Posterior vena cava (tissue), 2 donors: ENCODE measurements around the gene PHF14. TPM values are rescaled to one million over a fixed set of nuclear protein-coding genes. Genes with fewer than 3 reads are reported as not detected.
"Not testable (repeated sequence)": the region's sequence is repeated elsewhere in the genome, so short reads cannot be mapped to it uniquely, and the experiment has no call there.

Experiments
- DNase-seq: peaks from one replicate; pipeline ENCODE4 v3.0.0-alpha.2; 2020; ENCODE audit warnings: low spot score
- intact Hi-C, 2 donors: fragments of 100-400 bp; cut with DNase I; formaldehyde crosslinking; loops; one replicate each; pipeline versions ENCODE4 v1.14.1 to v1.14.2; 2022 to 2023
- total RNA-seq, 2 donors: library from RNA; stranded (reverse); fragmentation: NEBNext Ultra II Directional; extraction: Animal tissue kit (Norgen Biotek cat#: 25700); gene quantifications; one replicate each; pipeline ENCODE4 v1.2.1, GENCODE V29; 2021
- donor health status: DM: yes; HTN: yes; CAD: no.
- donor health status: DM: yes; HTN: yes; CAD: no.

The PHF14 gene
- total RNA-seq, 2 donors from 2014 or later = 32.7 to 36.6 TPM

DNA sequence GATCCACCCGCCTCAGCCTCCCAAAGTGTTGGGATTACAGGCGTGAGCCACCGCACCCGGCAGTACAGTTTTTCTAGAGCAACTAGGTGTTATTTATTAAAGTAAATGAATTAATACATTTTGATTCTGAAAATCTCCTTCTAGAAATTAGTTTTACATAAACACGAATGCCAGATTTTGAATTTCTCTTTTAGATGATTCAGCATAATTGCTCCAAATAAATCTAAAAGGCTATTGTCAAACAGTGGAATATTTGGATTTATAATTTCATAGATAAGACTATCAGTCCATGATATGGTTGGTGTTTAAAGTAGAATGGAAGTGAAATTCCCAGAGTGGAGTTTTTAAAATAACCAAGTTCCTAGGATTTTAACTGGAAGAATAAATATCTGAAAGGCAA, 1.5 kb upstream of the PHF14 start:
- DNase-seq = no peak
- intact Hi-C loops = loop anchor here in 1 of 2 donors (5.0 kb wide), 1 partner anchor 35 kb away; no protein-coding TSS in a partner anchor

DNA sequence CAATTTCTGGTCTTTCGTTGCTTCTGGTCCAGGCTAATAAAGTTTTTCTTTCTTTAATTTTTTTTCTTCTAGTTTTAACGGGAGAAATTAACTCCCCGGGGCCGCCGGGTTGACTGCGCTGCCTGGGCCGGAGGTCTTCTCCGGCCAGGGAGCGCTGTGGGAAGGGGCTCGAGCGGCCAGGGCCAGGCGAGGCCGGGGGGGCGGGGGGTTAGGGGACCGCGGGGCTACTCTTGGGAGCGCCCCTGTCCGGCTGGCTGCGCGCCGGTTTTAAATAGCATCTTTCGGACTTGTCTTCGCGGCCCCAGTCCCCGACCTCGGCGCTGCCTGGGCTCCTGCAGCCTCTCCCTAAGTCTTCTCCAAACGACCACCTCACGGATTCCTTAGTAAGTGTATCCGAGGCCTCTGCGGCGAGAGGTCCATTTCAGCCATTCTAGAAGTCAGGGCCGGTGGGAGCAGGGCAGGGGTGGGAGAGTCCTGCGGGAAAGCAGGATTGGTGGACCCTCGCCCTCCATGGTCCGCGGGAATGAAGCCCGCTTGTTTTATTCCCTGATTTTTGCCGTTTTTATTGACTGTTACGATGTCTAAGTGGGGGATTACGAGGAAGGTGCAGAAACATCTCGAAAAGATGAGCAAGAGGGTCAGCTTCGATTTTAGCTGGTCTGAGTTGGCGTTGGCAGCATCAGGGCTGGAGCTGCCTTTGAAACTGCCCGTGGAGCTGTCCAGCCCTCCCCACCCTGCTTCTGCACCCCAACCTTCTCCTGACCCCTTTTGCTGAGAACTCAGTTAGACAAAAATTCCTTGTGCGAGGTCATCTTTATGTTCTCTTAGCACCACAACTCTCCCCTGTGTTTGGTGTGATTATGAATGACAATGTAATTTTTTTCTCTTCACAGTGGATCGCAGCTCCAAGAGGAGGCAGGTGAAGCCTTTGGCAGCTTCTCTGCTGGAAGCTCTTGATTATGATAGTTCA, 555 bp downstream of the PHF14 start:
- intact Hi-C loops = loop anchor here (1.0 to 5.0 kb wide), 2 partner anchors 24 to 37 kb away; no protein-coding TSS in a partner anchor
- DNase-seq = no peak

DNA sequence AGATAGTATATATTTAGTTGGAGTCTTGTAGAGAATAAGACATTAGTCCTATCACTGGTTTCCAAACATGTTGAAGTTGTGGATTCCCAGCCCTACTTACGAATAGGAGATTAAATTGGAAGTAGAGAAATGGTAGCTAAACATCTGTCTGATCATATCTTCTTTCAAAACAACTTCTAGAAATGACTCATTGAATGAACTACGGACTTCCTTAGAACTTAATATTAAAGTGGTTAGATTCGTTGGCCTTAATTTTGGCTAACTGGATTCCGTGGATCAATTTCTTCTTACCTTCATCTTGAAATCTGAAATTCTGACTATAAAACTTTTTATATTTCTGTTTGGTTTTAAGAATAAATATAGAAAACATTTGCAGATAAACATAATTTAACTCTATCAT, 3.4 kb downstream of the PHF14 start:
- intact Hi-C loops = no loop called here
- DNase-seq = no peak

DNA sequence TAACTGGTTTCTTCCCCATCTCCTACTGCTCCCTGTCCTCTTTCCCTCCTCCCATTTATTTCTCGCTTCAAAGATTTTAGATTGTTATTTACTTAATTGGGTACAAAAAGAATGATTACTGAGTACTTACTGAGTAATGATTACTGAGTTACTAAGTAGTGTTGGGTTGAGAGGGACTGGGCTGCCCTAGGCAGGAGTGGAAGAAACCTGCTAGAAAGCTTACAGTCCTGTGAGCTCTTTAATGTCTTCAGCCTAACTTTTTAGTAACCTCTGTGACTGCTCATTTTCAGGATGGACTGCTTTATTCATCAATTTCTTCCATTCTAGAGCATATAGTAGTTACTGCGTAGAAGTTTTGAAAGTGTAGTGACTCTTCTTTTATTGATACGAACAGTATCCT, 7.6 kb downstream of the PHF14 start:
- intact Hi-C loops = no loop called here
- no peak for DNase-seq

DNA sequence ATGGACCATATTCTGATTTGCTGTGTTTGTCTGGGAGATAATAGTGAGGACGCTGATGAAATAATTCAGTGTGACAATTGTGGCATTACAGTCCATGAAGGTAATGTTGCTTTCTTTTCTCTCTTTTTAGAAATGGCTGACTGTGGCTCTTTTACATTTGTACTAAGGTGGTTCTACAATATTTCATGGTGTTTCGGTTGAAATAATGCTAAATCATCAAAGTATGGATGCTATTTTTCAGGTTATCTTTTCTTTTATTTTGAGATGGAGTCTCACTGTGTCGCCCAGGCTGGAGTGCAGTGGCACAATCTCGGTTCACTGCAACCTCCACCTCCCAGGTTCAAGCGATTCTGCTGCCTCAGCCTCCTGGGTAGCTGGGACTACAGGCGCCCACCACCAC, 17.1 kb downstream of the PHF14 start:
- DNase-seq, intact Hi-C loops: not testable (repeated sequence)

DNA sequence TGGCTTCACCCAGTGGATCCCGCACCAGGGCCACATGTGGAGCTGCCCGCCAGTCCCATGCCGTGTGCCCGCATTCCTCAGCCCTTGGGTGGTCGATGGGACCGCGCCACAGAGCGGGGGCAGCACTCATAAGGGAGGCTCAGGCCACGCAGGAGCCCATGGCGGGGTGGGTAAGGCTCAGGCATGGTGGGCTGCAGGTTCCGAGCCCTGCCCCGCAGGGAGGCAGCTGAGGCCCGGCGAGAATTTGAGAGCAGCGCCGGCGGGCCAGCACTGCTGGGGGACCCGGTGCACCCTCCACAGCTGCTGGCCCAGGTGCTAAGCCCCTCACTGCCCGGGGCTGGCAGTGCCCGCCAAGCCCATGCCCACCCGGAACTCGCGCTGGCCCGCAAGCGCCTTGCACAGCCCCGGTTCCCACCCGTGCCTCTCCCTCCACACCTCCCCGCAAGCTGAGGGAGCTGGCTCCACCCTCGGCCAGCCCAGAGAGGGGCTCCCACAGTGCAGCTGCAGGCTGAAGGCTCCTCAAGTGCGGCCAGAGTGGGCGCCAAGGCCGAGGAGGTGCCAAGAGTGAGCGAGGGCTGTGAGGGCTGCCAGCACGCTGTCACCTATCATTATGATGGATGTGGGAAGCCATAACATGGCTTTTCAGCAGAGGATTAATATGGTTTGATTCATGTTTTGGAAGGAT, 22.0 kb downstream of the PHF14 start:
- intact Hi-C loops, DNase-seq: not testable (repeated sequence)

DNA sequence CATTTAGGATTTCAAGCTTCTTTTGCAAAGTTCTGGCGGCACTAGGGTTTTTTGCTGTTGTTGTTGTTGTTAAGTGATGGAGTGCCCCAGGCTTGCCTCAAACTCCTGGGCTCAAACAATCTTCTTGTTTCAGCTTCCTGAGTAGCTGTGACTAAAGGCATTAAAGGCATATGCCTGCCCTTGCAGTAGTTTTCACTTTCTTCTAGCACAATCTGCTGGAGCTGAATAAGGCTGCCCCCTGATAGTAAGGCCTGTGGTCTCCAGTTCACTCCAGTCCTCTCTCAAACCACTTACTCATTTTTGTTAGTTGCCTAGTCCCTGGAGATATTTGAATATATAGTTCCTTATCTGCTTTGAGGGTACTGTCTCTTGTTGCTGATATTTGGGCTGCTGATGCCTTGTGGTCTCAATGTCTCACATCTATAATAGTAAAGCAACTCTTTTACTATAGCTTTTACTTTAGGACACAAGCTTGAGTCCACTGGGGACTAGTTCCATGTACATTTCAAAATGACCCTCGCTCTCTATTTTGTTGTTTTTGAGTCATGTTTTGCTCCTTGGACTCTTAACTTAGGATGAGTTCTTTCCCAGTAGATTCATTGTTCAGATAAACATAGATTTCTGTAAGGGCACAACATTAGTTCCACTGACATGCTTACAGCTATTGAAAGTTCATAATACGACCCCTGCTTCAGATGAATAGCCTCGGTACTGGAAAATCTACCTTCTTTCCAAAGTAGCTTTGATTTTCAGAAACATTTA, 25.5 kb downstream of the PHF14 start:
- DNase-seq = no peak
- intact Hi-C loops = no loop called here

DNA sequence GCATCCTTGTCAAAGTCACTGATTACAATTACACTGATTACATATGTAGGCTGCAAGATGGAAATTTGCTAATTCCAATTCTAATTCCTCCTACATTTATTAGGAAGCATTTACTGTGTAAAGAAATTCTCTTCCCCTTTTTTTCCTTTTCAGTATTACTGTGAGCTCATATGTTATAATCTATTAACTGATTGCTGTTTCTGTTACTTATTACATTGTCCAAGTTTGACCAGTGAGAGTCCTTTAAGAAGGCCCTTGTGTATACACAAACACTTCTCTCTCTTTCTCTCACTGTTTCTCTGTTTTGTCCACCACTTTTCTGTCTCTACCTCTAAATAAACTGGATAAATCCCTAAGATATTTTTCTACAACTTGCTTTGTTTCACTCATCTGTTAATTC, 31.5 kb downstream of the PHF14 start:
- intact Hi-C loops = no loop called here
- DNase-seq = no peak

DNA sequence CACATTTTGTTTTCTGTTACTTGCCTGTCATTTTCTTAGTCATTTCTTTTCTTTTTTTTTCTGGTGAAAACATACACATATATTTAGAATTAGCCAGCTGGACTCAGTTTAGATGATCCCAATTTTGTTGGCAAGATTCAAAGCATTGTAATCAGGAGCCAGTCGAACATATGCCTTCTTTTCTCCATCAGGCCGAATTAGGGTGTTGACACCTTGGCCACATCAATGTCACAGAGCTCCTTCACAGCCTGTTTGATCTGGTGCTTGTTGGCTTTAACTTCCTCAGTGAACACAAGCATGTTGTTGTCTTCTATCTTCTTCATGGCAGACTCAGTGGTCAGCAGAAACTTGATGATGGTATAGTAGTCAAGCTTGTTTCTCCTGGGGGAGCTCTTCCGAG, 32.6 kb downstream of the PHF14 start:
- no peak for DNase-seq
- intact Hi-C loops = no loop called here

DNA sequence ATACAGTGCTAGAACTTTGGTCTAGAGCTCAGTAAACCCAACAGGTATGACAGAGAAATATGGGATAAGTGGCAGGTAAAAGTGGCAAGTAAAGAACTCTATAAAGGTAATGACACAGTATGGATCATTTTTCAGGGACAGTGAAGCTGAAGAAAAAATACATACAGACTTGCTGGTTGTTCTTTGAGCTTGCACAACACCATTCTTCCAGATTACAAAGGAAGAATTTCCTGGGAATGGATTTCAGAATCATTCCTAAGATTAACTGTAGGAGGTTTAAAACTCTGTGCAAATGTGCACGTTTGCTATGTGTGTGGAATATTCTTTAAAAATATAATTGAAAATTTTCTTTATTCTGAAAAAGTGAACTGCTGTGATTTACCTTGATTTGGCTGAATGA, 36.0 kb downstream of the PHF14 start:
- DNase-seq = no peak
- intact Hi-C loops = no loop called here

DNA sequence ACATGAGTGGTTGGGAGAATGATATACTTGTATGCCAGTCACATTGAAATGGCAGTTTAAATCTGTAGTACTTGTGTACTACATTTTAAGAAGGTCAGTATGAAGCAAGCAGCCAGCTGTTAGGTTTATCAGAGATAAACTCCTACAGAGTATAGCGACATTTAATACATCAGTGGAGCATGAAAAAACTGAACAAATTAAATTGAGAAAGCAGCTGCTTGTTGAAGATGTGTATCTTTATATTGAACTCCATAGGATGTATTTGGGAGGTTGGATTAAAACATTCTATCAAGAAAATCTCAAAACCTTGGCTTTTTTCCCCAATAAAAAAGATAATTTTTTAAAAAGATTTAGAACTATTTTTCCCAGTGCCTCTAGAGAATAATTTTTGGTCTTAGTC, 47.8 kb downstream of the PHF14 start:
- no peak for DNase-seq
- intact Hi-C loops = no loop called here

DNA sequence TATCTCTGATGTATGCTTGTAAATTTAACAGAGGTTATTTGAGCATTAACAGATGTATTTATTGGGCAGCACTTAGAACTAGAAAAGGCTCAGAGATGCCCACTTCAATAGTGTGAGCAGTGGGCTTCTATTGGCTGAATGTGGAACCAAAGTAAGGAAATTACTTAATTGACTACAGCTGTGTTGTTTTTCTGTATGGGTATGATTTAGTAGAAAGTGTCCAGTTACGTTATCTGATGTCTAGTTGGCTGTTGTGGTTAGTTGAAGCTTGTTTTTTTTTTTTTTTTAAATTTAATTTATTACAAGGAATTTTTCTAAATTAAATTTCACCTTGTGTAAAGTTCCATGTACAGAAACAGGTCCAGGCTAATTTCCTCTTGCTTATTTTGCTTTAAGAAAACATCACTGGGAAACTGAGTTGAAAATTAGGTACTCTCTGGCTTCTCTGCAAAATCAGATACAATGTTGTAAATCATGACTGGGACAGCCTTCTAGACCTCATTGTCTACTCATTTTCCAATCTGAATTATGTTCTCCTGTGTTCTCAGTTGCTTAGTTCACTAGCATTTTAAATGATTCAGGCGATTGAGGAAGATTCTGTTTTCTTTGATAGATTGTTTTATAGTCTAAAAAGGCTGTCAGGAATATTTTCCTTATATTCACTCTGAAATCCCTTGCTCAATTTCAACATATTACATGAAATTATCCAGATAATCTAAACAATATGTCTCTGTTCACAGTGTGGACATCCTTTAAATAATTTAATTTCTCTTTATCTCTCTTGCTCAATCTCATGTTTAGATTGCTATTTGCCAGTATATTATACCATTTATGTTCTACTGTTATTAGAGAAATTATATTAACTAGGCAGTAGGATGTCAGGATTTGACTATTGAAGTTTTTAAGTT, 53.0 kb downstream of the PHF14 start:
- intact Hi-C loops = no loop called here
- DNase-seq = no peak

DNA sequence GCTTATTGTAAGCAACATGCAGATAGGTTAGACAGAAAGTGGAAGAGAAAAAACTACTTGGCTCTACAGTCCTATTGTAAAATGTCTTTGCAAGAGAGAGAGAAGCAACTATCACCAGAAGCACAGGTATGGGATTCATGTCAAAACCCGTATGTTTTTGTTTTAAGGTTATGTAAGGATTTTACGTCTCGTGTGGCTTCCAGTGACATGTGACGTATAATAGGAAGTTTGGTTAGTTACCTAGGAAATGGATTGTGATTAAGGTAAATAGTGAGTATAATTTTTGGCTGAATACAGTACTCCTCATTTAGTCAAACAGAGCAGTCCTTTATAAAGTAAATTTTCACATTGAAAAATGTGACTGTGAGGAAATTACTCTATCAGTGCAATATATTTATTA, 62.0 kb downstream of the PHF14 start:
- intact Hi-C loops = no loop called here
- no peak for DNase-seq

DNA sequence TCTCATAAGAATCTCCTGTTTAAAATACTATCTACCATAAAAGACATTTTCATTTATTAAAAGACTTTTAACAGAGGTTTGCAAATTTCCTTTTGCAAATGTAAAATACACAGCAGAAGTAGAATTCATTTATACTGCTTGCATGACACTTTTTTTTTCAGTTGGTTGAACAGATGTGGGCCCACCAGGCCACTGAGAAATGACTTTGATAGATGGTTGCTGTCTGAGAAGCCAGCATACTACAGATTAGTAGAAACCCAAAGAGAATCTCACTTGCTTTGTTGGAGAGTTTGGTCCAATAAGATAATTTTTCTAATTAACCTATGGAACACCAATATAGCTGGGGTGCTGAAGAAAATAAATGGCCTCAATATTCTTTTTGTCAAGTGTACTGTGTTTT, 66.3 kb downstream of the PHF14 start:
- intact Hi-C loops = no loop called here
- no peak for DNase-seq

DNA sequence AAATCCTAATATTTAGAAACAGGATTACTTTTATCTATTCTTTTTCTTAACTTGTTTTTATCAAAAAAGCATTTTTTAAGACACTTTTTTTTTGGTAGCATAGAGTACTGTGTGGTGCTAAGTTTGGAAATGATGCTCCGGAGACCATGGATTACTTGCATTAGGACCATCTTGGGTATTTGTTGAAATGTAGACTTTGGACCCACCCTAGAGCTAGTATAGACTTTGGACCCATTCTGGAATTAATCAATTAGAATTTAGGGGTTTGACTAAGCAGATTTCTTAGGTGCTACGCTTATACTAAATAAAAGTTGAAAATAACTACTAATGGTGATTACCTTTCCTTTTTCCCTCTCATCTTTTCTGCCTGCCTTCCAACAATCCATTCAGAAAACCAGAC, 80.4 kb downstream of the PHF14 start:
- no peak for DNase-seq
- intact Hi-C loops = no loop called here

DNA sequence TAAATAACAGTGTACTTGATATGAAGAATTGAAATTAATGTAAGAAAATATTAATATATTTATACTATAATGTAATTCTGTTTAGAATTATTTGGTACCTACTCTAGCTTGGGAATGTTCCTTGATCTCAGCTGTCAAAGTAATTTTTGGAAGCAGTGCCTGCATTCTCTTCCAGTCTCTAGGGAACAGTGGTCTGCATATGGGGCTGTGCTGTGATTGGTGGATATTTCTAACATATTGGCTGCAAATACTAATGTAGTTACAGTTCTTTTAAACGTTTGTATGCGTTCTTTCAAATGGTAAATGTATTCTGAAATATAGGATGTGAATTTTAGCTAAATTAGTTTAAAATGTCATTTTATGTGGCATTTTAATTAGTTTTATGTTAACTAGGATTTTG, 87.2 kb downstream of the PHF14 start:
- DNase-seq = no peak
- intact Hi-C loops = no loop called here

DNA sequence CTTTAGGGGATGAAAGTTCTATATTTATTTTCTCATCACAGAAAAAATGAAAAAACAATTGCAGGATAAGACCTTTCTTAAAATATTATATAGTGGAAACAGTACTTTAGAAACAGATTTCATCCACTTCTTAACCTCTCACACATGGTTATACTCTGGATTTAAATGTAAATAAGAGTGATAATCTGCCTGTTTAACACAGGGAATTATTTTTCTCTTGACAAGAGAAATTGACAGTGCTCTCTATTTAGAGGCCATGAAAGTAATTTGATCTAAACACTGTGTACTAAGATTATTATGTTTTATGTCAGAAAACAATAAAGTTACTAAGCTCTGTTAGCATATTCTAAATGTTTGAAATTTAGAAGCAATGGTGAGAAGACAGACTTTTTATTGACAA, 88.4 kb downstream of the PHF14 start:
- no peak for DNase-seq
- intact Hi-C loops = no loop called here

DNA sequence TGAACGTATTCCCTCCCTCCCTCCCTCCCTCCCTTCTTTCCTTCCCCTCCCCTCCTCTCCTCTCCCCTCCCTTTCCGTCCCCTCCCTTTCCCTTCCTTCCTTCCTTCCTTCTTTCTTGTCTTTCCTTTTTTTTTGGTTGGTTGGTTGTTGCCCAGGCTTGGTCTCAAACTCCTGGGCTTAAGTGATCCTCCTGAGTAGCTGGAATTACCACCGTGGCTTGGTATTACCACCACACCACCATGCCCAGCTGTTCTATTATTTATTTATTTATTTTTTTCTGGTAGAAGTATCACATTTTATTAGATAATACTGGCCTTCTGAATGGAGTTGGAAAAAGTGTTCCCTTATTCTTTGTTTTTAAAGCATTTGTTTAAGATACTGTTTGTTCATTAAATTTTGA, 95.9 kb downstream of the PHF14 start:
- intact Hi-C loops = no loop called here
- no peak for DNase-seq

DNA sequence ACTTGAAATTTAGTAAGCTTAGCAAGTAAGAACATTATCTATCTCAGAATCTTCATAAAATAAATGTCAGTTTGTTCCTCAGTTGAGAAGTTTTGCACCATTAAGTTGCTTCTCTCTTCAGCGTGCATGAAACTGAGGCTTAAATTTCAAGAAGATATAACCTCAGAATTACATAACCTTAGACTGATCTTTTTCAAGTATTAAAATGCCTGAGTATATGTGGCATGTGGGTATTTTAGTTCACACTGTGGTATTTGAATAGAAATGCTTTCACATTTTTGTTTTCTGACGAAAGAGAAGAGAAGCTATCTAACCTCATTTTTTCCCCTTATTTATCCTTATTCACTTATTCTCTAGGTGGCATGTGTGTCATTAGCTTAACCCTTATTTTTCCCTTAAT, 104.1 kb downstream of the PHF14 start:
- DNase-seq = no peak
- intact Hi-C loops = no loop called here
